Muscle of leg (tissue), 11 donors: ENCODE measurements around the gene GALNT18. TPM values are rescaled to one million over a fixed set of nuclear protein-coding genes. Genes with fewer than 3 reads are reported as not detected.
A peak's percentile ranks its signal among the peaks of the same experiment; 100 is the strongest.

Experiments used
- DNase-seq: peaks from one replicate; pipeline ENCODE4 v3.0.0; 2013
- H3K27ac ChIP-seq: one replicate; pipeline ENCODE4 v1.5.1; 2013; ENCODE audit warnings: mild to moderate bottlenecking, low read length, control low read depth
- H3K27me3 ChIP-seq: one replicate; pipeline ENCODE4 v1.6.1; 2013; ENCODE audit warnings: low read length; ENCODE audit not compliant: control insufficient read depth, insufficient read depth
- H3K36me3 ChIP-seq: one replicate; pipeline ENCODE4 v1.6.1; 2013; ENCODE audit warnings: low read length; ENCODE audit not compliant: control insufficient read depth, insufficient read depth
- H3K4me1 ChIP-seq: one replicate; pipeline ENCODE4 v1.6.1; 2013; ENCODE audit warnings: low read length; ENCODE audit not compliant: control insufficient read depth, insufficient read depth
- H3K4me3 ChIP-seq: one replicate; pipeline ENCODE4 v1.5.1; 2013; ENCODE audit warnings: low read length, control low read depth
- H3K9me3 ChIP-seq: replicated peaks from 2 replicates; pipeline ENCODE4 v1.6.1; 2013; ENCODE audit warnings: low read depth, low read length; ENCODE audit not compliant: control insufficient read depth
- WGBS: methylation state at CpG from one replicate; pipeline ENCODE4 v1.1.5; 2013; ENCODE audit warnings: missing lambda C conversion rate; ENCODE audit not compliant: insufficient coverage; 5-methylcytosine and 5-hydroxymethylcytosine counted together
- polyA plus RNA-seq, 8 donors: library from polyadenylated mRNA; unstranded; fragments of 120-200 nt; gene quantifications; one replicate each; pipeline versions ENCODE4 v1.2.1 to v1.2.3, GENCODE V29; 2013; ENCODE audit warnings: inconsistent platforms in 1 of 8, low replicate concordance in 1 of 8; ENCODE audit not compliant: insufficient read length in 8 of 8, insufficient read depth in 1 of 8
- total RNA-seq: library from RNA; stranded (reverse); fragments of 120-200 nt; gene quantifications from one replicate; pipeline ENCODE4 v1.2.4, GENCODE V29; 2013

GALNT18 gene
- total and polyA plus RNA-seq, 9 donors, result 7.7 to 17.7 (median 11.6) TPM

- no peaks in the 10 kb centered on the region for H3K9me3 ChIP-seq
- no peaks in the 10 kb centered on the region for H3K36me3 ChIP-seq
- no peak overlapping the region for H3K4me3 ChIP-seq
- peaks cover 26% of the 10 kb centered on the region for H3K4me1 ChIP-seq
- peaks cover 3% of the 10 kb centered on the region for H3K27me3 ChIP-seq
- no peak for DNase-seq
- no peak overlapping the region for H3K27ac ChIP-seq
- WGBS, result 85% methylated on average over 2 of the region's 3 CpGs
Measured at GRCh38 chr11:11400121-11400520, 221.7 kb downstream of the GALNT18 start.

DNA sequence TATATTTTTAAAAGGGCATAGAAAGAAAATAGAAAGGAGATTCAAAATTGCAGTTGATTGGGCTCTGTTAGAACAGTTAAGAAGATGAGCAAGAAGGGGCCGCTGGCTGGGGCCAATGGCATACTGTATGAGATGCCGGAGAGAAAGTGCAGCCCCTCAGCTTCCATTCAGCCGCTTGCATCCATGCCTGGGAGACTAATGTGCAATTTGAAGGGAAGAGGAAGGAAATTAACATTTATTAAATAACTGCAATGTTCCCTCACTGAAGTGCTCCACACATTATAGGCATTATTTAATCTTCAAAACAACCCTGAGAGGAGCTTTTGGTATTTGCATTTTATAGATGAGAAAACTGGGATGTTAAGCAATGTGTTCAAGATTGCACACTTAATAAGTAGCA lies 224.0 kb downstream of the GALNT18 start:
- no CpG with 5 or more reads among the region's 3 CpGs for WGBS
- no peak for DNase-seq
- H3K27ac ChIP-seq, result no peak overlapping the region

DNA sequence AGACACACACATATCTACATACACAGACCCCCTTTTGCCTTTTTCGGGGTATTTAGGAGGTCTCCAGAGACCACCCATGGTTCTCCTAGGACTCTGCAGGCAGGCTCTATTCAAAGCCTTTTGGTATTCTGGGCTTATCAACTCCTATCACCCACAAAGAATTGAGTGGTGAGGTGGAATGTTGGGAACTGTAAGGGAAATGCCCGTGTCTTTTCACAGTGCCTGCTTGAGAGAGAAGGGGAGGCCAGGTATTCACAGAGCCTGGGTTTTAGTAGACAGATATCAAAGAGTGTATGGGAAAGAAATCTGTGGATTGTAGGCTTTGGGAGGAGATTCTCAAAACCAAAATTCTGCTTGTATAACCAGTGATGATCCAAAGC lies 224.8 kb downstream of the GALNT18 start:
- no CpG with 5 or more reads among the region's 2 CpGs for WGBS
- no peak for DNase-seq
- Histone ChIP-seq H3K9me3 (no peaks in the 10 kb centered on the region), H3K27me3 (no peaks in the 10 kb centered on the region), H3K4me3 (no peak overlapping the region), H3K36me3 (no peaks in the 10 kb centered on the region), H3K4me1 (peaks cover 11% of the 10 kb centered on the region), H3K27ac (peak overlapping the region; percentile 82)

More for the DNA sequence above, 224.0 kb downstream of the GALNT18 start:
- no peaks in the 10 kb centered on the region for H3K36me3 ChIP-seq
- no peaks in the 10 kb centered on the region for H3K27me3 ChIP-seq
- H3K9me3 ChIP-seq, result no peaks in the 10 kb centered on the region
- H3K4me1 ChIP-seq, result peaks cover 11% of the 10 kb centered on the region
- H3K4me3 ChIP-seq, result no peak overlapping the region

- no peak overlapping the region for H3K4me3 ChIP-seq
- peak; percentile 94 for DNase-seq
- no peaks in the 10 kb centered on the region for H3K9me3 ChIP-seq
- WGBS, result 12% methylated on average over 7 of the region's 11 CpGs
- peak overlapping the region; percentile 82 for H3K27ac ChIP-seq
- H3K27me3 ChIP-seq, result no peaks in the 10 kb centered on the region
- no peaks in the 10 kb centered on the region for H3K36me3 ChIP-seq
- H3K4me1 ChIP-seq, result peaks cover 11% of the 10 kb centered on the region
Measured at GRCh38 chr11:11396301-11397035, 225.3 kb downstream of the GALNT18 start.

GRCh38 chr11:11395126-11395525 lies 226.7 kb downstream of the GALNT18 start:
- no peaks in the 10 kb centered on the region for H3K9me3 ChIP-seq
- peaks cover 11% of the 10 kb centered on the region for H3K4me1 ChIP-seq
- H3K4me3 ChIP-seq, result no peak overlapping the region
- no peaks in the 10 kb centered on the region for H3K27me3 ChIP-seq
- no peaks in the 10 kb centered on the region for H3K36me3 ChIP-seq
- H3K27ac ChIP-seq, result no peak overlapping the region
- WGBS, result 100% methylated on average over 1 of the region's 2 CpGs
- no peak for DNase-seq

DNA sequence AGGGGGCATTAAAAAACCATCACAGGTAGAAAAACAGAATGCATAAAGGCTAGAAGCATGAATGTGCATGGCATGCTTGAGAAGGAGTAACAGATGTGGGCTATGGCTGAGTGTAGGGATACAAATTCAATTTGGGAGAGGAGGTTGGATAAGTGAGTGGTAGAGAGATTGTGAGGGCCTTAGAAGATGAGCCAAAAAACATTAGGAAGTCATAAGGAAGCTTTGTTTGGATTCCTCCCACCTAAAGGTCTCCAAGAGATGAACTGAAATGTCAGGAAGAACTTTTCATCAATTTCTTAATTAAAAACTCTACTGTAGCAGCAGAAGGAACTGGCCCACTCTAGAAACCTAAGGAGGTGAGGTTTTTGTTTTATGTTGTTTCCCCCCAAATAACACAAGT lies 227.6 kb downstream of the GALNT18 start:
- Histone ChIP-seq H3K36me3 (no peaks in the 10 kb centered on the region), H3K9me3 (no peaks in the 10 kb centered on the region), H3K27me3 (no peaks in the 10 kb centered on the region), H3K4me3 (no peak overlapping the region), H3K4me1 (peaks cover 11% of the 10 kb centered on the region), H3K27ac (no peak overlapping the region)
- no peak for DNase-seq

GRCh38 chr11:11391796-11392463 lies 229.9 kb downstream of the GALNT18 start:
- no peaks in the 10 kb centered on the region for H3K9me3 ChIP-seq
- no peaks in the 10 kb centered on the region for H3K36me3 ChIP-seq
- H3K27me3 ChIP-seq, result peaks cover 2% of the 10 kb centered on the region
- 89% methylated on average over 6 of the region's 13 CpGs for WGBS
- H3K27ac ChIP-seq, result no peak overlapping the region
- H3K4me1 ChIP-seq, result peaks cover 11% of the 10 kb centered on the region
- no peak overlapping the region for H3K4me3 ChIP-seq
- peak; percentile 69 for DNase-seq

DNA sequence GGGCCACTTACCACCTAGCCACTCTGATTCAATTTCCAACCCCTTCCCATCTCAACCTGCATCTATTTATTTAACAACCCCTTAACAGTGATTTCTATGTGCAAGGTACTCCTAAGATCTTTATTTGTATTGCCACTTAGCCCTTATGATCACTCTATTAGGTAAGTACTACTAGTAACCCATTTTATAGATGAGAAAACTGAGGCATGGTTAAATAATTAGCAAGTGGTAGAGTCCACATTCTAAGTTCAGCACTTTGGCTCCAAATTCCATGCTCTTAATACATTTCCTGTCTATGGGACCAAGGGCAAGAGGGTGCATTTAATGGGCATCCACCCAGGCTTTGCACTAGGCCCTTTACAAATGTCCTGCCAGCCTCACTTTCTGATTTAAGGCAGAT lies 230.6 kb downstream of the GALNT18 start:
- no peaks in the 10 kb centered on the region for H3K36me3 ChIP-seq
- H3K27me3 ChIP-seq, result peaks cover 2% of the 10 kb centered on the region
- no peak overlapping the region for H3K27ac ChIP-seq
- DNase-seq, result no peak
- H3K9me3 ChIP-seq, result no peaks in the 10 kb centered on the region
- H3K4me3 ChIP-seq, result no peak overlapping the region
- peaks cover 4% of the 10 kb centered on the region for H3K4me1 ChIP-seq

- peaks cover 2% of the 10 kb centered on the region for H3K27me3 ChIP-seq
- WGBS, result 67% methylated on average over 3 of the region's 5 CpGs
- peaks cover 2% of the 10 kb centered on the region for H3K4me1 ChIP-seq
- H3K27ac ChIP-seq, result no peak overlapping the region
- DNase-seq, result no peak
- no peak overlapping the region for H3K4me3 ChIP-seq
- H3K36me3 ChIP-seq, result no peaks in the 10 kb centered on the region
- no peaks in the 10 kb centered on the region for H3K9me3 ChIP-seq
Measured at GRCh38 chr11:11390068-11390771, 231.6 kb downstream of the GALNT18 start.

DNA sequence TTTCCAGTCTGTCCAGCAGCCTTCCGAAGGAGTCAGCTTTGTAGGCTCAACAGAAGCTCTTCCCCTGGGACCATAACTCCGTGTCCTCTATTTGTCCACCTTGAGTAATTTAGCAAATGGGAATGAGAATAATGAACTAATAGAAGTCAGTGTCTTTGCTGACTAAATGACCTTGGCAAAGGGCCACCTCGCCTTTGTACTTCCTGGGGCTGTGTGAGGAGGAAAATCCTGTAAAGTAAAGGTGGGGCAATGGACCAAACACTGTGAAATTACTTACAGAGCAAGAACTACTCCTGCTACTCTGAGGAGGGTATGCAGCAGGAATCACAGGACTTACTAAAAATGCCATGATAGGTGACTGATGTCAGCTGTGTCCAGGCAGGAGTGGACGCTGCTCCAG lies 232.6 kb downstream of the GALNT18 start:
- Histone ChIP-seq H3K27me3 (peaks cover 2% of the 10 kb centered on the region), H3K36me3 (no peaks in the 10 kb centered on the region), H3K4me3 (no peak overlapping the region), H3K27ac (no peak overlapping the region), H3K4me1 (peaks cover 2% of the 10 kb centered on the region), H3K9me3 (no peaks in the 10 kb centered on the region)
- DNase-seq, result no peak
- WGBS, result 80% methylated on average over 1 of the region's 4 CpGs
